Neural cell (in vitro differentiated cells): ENCODE measurements around the gene DLX1. TPM values are rescaled to one million over a fixed set of nuclear protein-coding genes. Genes with fewer than 3 reads are reported as not detected.
A peak's percentile ranks its signal among the peaks of the same experiment; 100 is the strongest.

Source experiments
- H2AFZ ChIP-seq: fragments of 200-600, 300-800 bp; sonication (generic), shearing (Covaris generic); 2 replicates; pipeline ENCODE4 v1.6.0; 2014; ENCODE audit warnings: low read depth, mild to moderate bottlenecking, antibody characterized with exemption, low read length, moderate library complexity
- H3F3A ChIP-seq: fragments of 200-600 bp; shearing (Covaris generic); 2 replicates; pipeline ENCODE4 v1.6.1; 2016; ENCODE audit warnings: mild to moderate bottlenecking, moderate library complexity, mixed read lengths, antibody characterized with exemption, low read length; ENCODE audit not compliant: insufficient read depth, poor library complexity, severe bottlenecking
- H3K27ac ChIP-seq: fragments of 200-600, 300-800 bp; sonication (generic), shearing (Covaris generic); 2 replicates; pipeline ENCODE4 v1.5.1; 2014; ENCODE audit warnings: mild to moderate bottlenecking, low read length, moderate library complexity
- H3K27me3 ChIP-seq: fragments of 300-800, 200-600 bp; sonication (generic), shearing (Covaris generic); 2 replicates; pipeline ENCODE4 v1.6.0; 2014; ENCODE audit warnings: mild to moderate bottlenecking, low read depth, low read length, moderate library complexity; ENCODE audit not compliant: insufficient read depth
- H3K36me3 ChIP-seq: fragments of 300-800, 200-600 bp; sonication (generic), shearing (Covaris generic); 2 replicates; pipeline ENCODE4 v1.5.1; 2014; ENCODE audit warnings: mild to moderate bottlenecking, antibody characterized with exemption, low read length, moderate library complexity; ENCODE audit not compliant: insufficient read depth
- H3K4me2 ChIP-seq: fragments of 300-800, 200-600 bp; sonication (generic), shearing (Covaris generic); 2 replicates; pipeline ENCODE4 v1.6.0; 2014; ENCODE audit warnings: mild to moderate bottlenecking, low read length
- H3K4me3 ChIP-seq: fragments of 300-800, 200-600 bp; sonication (generic), shearing (Covaris generic); 2 replicates; pipeline ENCODE4 v1.5.1; 2014; ENCODE audit warnings: mild to moderate bottlenecking, low read length, moderate library complexity
- H3K79me2 ChIP-seq: fragments of 200-600 bp; shearing (Covaris generic); replicated peaks from 2 replicates; pipeline ENCODE4 v1.6.0; 2014; ENCODE audit warnings: mild to moderate bottlenecking, low read length, moderate library complexity; ENCODE audit not compliant: insufficient read depth
- H3K9ac ChIP-seq: fragments of 300-800, 200-600 bp; sonication (generic), shearing (Covaris generic); 2 replicates; pipeline ENCODE4 v1.6.1; 2016; ENCODE audit warnings: mild to moderate bottlenecking, low read length, mixed read lengths
- H3K9me2 ChIP-seq: fragments of 200-600 bp; shearing (Covaris generic); 2 replicates; pipeline ENCODE4 v1.6.1; 2016; ENCODE audit warnings: mild to moderate bottlenecking, low read length, mixed read lengths; ENCODE audit not compliant: insufficient read depth
- H3K9me3 ChIP-seq: fragments of 200-600, 300-800 bp; sonication (generic), shearing (Covaris generic); 2 replicates; pipeline ENCODE4 v1.6.1; 2016; ENCODE audit warnings: mild to moderate bottlenecking, mixed run types, low read length, moderate library complexity, mixed read lengths
- H4K20me1 ChIP-seq: fragments of 200-600 bp; shearing (Covaris generic); 2 replicates; pipeline ENCODE4 v1.6.1; 2016; ENCODE audit warnings: mild to moderate bottlenecking, mixed run types; ENCODE audit not compliant: insufficient read depth
- EP300 ChIP-seq: fragments of 450-650 bp; conservative IDR thresholded peaks from 2 replicates; pipeline ENCODE4 v1.6.1; 2014; ENCODE audit warnings: antibody characterized with exemption, mild to moderate bottlenecking, moderate library complexity; ENCODE audit not compliant: poor library complexity, severe bottlenecking
- EZH2 ChIP-seq: fragments of 200-600, 300-800 bp; shearing (Covaris generic), sonication (generic); IDR thresholded peaks from 2 replicates; pipeline ENCODE4 v1.6.1; 2014; ENCODE audit warnings: antibody characterized with exemption, low read length, borderline replicate concordance, mild to moderate bottlenecking; ENCODE audit not compliant: insufficient read depth, poor library complexity, severe bottlenecking
- MXI1 ChIP-seq: fragments of 450-650 bp; conservative IDR thresholded peaks from 2 replicates; pipeline ENCODE4 v1.6.1; 2014; ENCODE audit warnings: antibody characterized with exemption, mild to moderate bottlenecking; ENCODE audit not compliant: poor library complexity, severe bottlenecking
- POLR2AphosphoS5 ChIP-seq: IDR thresholded peaks from 2 replicates; pipeline ENCODE4 v1.6.1; 2012
- RAD21 ChIP-seq: fragments of 450-650 bp; conservative IDR thresholded peaks from 2 replicates; pipeline ENCODE4 v1.6.1; 2014; ENCODE audit warnings: antibody characterized with exemption, mild to moderate bottlenecking, moderate library complexity
- SMC3 ChIP-seq: fragments of 450-650 bp; conservative IDR thresholded peaks from 2 replicates; pipeline ENCODE4 v1.6.1; 2014; ENCODE audit warnings: antibody characterized with exemption, mild to moderate bottlenecking, moderate library complexity; ENCODE audit not compliant: poor library complexity
- TAF1 ChIP-seq: IDR thresholded peaks from 2 replicates; pipeline ENCODE4 v1.6.1; 2012; ENCODE audit warnings: low read depth
- polyA plus RNA-seq: library from polyadenylated mRNA; depleted of rRNA; stranded (reverse); fragments of >200 nt; gene quantifications from 2 replicates; pipeline ENCODE4 v1.2.3, GENCODE V29; 2014
- TF ChIP-seq, protein P1 (sequence below): fragments of 450-650 bp; IDR thresholded peaks from 2 replicates; pipeline ENCODE4 v1.5.1; 2014; ENCODE audit warnings: antibody characterized with exemption, mild to moderate bottlenecking, moderate library complexity; ENCODE audit not compliant: poor library complexity, severe bottlenecking
- TF ChIP-seq, protein P2 (sequence below): IDR thresholded peaks from 2 replicates; pipeline ENCODE4 v1.6.1; 2012; ENCODE audit warnings: borderline replicate concordance

DLX1 gene
- polyA plus RNA-seq, 1 donor from 2014 or later, result 67.3 TPM

DNA sequence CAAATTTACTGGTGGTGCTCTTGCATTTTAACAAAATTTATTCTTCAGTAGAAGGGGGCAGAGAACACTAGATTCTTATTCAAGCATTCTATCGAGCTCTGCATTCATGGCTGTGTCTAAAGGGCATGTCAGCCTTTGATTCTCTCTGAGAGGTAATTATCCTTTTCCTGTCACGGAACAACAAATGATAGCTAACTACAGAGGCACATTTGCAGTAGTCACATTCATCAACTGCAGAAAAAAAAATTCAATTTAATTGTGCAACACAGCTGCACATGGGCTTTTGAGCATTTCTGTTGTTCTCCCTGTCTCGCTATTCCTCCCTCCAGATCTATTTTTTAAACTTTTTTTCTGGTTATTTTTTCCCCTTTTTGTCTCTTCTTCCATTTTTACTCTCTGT, 13.0 kb upstream of the DLX1 start:
- peak overlapping the region; percentile 46 for H3K9ac ChIP-seq
- peaks cover 17% of the 10 kb centered on the region for H3K79me2 ChIP-seq
- H3F3A ChIP-seq, result peaks cover 11% of the 10 kb centered on the region
- TF ChIP-seq MXI1 (no peak), TAF1 (no peak), RAD21 (peak; percentile 2), EZH2 (no peak), POLR2AphosphoS5 (peak; percentile 57), SMC3 (no peak), EP300 (peak; percentile 81)
- TF ChIP-seq, protein P1, sequence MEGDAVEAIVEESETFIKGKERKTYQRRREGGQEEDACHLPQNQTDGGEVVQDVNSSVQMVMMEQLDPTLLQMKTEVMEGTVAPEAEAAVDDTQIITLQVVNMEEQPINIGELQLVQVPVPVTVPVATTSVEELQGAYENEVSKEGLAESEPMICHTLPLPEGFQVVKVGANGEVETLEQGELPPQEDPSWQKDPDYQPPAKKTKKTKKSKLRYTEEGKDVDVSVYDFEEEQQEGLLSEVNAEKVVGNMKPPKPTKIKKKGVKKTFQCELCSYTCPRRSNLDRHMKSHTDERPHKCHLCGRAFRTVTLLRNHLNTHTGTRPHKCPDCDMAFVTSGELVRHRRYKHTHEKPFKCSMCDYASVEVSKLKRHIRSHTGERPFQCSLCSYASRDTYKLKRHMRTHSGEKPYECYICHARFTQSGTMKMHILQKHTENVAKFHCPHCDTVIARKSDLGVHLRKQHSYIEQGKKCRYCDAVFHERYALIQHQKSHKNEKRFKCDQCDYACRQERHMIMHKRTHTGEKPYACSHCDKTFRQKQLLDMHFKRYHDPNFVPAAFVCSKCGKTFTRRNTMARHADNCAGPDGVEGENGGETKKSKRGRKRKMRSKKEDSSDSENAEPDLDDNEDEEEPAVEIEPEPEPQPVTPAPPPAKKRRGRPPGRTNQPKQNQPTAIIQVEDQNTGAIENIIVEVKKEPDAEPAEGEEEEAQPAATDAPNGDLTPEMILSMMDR, result peak; percentile 3
- TF ChIP-seq, protein P2, sequence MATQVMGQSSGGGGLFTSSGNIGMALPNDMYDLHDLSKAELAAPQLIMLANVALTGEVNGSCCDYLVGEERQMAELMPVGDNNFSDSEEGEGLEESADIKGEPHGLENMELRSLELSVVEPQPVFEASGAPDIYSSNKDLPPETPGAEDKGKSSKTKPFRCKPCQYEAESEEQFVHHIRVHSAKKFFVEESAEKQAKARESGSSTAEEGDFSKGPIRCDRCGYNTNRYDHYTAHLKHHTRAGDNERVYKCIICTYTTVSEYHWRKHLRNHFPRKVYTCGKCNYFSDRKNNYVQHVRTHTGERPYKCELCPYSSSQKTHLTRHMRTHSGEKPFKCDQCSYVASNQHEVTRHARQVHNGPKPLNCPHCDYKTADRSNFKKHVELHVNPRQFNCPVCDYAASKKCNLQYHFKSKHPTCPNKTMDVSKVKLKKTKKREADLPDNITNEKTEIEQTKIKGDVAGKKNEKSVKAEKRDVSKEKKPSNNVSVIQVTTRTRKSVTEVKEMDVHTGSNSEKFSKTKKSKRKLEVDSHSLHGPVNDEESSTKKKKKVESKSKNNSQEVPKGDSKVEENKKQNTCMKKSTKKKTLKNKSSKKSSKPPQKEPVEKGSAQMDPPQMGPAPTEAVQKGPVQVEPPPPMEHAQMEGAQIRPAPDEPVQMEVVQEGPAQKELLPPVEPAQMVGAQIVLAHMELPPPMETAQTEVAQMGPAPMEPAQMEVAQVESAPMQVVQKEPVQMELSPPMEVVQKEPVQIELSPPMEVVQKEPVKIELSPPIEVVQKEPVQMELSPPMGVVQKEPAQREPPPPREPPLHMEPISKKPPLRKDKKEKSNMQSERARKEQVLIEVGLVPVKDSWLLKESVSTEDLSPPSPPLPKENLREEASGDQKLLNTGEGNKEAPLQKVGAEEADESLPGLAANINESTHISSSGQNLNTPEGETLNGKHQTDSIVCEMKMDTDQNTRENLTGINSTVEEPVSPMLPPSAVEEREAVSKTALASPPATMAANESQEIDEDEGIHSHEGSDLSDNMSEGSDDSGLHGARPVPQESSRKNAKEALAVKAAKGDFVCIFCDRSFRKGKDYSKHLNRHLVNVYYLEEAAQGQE, result peak; percentile 71
- H4K20me1 ChIP-seq, result no peaks in the 10 kb centered on the region
- no peak overlapping the region for H2AFZ ChIP-seq
- H3K36me3 ChIP-seq, result no peaks in the 10 kb centered on the region
- H3K27me3 ChIP-seq, result no peaks in the 10 kb centered on the region
- no peaks in the 10 kb centered on the region for H3K9me3 ChIP-seq
- H3K27ac ChIP-seq, result peak overlapping the region; percentile 81
- peak overlapping the region; percentile 46 for H3K4me3 ChIP-seq
- H3K4me2 ChIP-seq, result peak overlapping the region; percentile 64
- no peaks in the 10 kb centered on the region for H3K9me2 ChIP-seq

DNA sequence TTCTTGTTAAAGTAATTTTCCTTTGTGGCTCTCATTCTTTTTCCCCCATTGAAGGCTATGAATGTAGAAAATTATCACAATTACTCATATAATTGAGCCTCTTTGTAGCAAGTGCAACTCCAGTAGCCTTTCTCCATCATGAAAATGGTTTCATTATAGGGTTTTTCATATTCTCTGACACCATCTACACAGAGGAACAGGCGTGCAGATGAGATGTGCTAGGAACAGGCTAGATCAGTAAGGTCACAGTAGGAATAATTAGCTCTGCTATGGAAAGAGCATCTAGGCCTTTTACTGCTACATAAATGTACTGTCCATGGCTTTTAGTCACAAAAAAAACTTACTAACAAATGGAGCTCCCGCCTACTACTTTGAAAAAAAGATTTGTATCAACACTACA, 12.6 kb upstream of the DLX1 start:
- Histone ChIP-seq H3K4me3 (peak overlapping the region; percentile 46), H3K4me2 (peak overlapping the region; percentile 64), H3F3A (peaks cover 11% of the 10 kb centered on the region), H2AFZ (no peak overlapping the region), H3K9ac (peak overlapping the region; percentile 46), H3K9me2 (no peaks in the 10 kb centered on the region), H3K9me3 (no peaks in the 10 kb centered on the region), H4K20me1 (no peaks in the 10 kb centered on the region), H3K36me3 (no peaks in the 10 kb centered on the region), H3K79me2 (peaks cover 21% of the 10 kb centered on the region), H3K27me3 (no peaks in the 10 kb centered on the region), H3K27ac (peak overlapping the region; percentile 81)
- TF ChIP-seq POLR2AphosphoS5 (peak; percentile 70), TAF1 (no peak)

DNA sequence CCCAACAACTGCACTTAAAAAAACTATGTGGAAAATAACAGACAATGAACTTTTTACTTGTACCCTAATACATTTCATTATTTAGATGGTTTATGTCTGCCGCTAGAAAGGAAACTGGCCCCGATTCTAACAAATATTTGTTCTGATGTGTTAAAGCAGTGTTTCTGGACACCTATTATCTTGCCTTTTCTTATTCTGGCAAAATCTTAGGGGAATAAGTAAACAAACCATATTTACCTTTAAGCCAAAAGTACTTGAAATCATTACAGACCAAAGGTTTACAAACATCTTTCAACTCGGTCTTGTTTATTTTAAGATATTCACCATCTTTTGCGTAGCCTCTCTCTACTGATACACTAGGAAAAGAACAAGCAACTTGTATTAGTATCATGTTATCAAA, 11.8 kb upstream of the DLX1 start:
- TF ChIP-seq, protein P1, result no peak
- no peak for TF ChIP-seq RAD21
- no peak for TF ChIP-seq TAF1
- TF ChIP-seq, protein P2, result no peak
- TF ChIP-seq EZH2, result no peak
- no peak for TF ChIP-seq EP300
- Histone ChIP-seq H3K79me2 (peaks cover 26% of the 10 kb centered on the region), H2AFZ (no peak overlapping the region), H3K4me2 (no peak overlapping the region), H3K9me3 (no peaks in the 10 kb centered on the region), H3K27ac (peak overlapping the region; percentile 81), H3K9me2 (no peaks in the 10 kb centered on the region), H3K9ac (peak overlapping the region; percentile 46), H3F3A (peaks cover 11% of the 10 kb centered on the region), H3K4me3 (peak overlapping the region; percentile 46), H3K36me3 (no peaks in the 10 kb centered on the region), H3K27me3 (no peaks in the 10 kb centered on the region), H4K20me1 (no peaks in the 10 kb centered on the region)
